H1 (cell line): ENCODE results near the gene CASP5. TPM values are rescaled to one million over a fixed set of nuclear protein-coding genes. Genes with fewer than 3 reads are reported as not detected.

Experiments used
- CTCF ChIA-PET: fragments of 300-600 bp; sonication (Branson Sonifier 250); formaldehyde crosslinking; loops from one replicate; lab custom pipeline; 2021; ENCODE audit not compliant: partially characterized antibody; lab: Charles Lee
- POLR2A ChIA-PET: fragments of 300-600 bp; sonication (Branson Sonifier 250); formaldehyde crosslinking; loops from one replicate; lab custom pipeline; 2021; ENCODE audit warnings: inconsistent platforms; ENCODE audit not compliant: partially characterized antibody; lab: Charles Lee
- DNase-seq, 2 experiments: peaks; one replicate each; pipeline versions ENCODE4 v3.0.0 to v3.0.0-alpha.2; 2010 to 2022; ENCODE audit warnings: low spot score in 2 of 2, low read depth in 1 of 2, mixed read lengths in 1 of 2
- FAIRE-seq: peaks from 2 replicates; lab custom pipeline; 2011; peaks lifted over from hg19 to GRCh38; lab: Jason Lieb, UNC
- H2AFZ ChIP-seq: 2 replicates; pipeline ENCODE4 v1.8.1; 2012; ENCODE audit warnings: low read length, inconsistent platforms
- H2AK5ac ChIP-seq: 2 replicates; pipeline ENCODE4 v1.6.1; 2013; ENCODE audit warnings: low read depth, low read length
- H2BK120ac ChIP-seq: replicated peaks from 2 replicates; pipeline ENCODE3; 2013; ENCODE audit warnings: low read depth, low read length, inconsistent platforms
- H2BK12ac ChIP-seq: 2 replicates; pipeline ENCODE4 v1.6.1; 2013; ENCODE audit warnings: low read depth, low read length
- H2BK15ac ChIP-seq: 2 replicates; pipeline ENCODE4 v1.6.1; 2013; ENCODE audit warnings: low read length
- H2BK20ac ChIP-seq: 2 replicates; pipeline ENCODE4 v1.6.1; 2013; ENCODE audit warnings: low read length
- H2BK5ac ChIP-seq: 2 replicates; pipeline ENCODE4 v1.6.1; 2013; ENCODE audit warnings: low read depth, low read length
- H3K14ac ChIP-seq: 2 replicates; pipeline ENCODE4 v1.6.1; 2013; ENCODE audit warnings: inconsistent platforms; ENCODE audit not compliant: insufficient read length
- H3K18ac ChIP-seq: 2 replicates; pipeline ENCODE4 v1.6.1; 2013; ENCODE audit warnings: low read length; ENCODE audit errors: extremely low read depth
- H3K23ac ChIP-seq: 2 replicates; pipeline ENCODE4 v1.6.1; 2013; ENCODE audit warnings: inconsistent platforms; ENCODE audit not compliant: insufficient read length
- H3K23me2 ChIP-seq: 2 replicates; pipeline ENCODE4 v1.6.1; 2013; ENCODE audit warnings: low read depth, low read length
- H3K27ac ChIP-seq: 2 replicates; pipeline ENCODE4 v1.6.1; 2011; ENCODE audit warnings: low read depth, low read length, inconsistent platforms
- H3K27me3 ChIP-seq, 4 experiments: replicated peaks in 1 of 4; 1 replicate in 1 of 4; 2 replicates in 3 of 4; pipeline versions ENCODE4 v1.6.1 to v1.8.1; 2011 to 2013; ENCODE audit warnings: low read length in 3 of 4, mild to moderate bottlenecking in 3 of 4, inconsistent platforms in 2 of 4, mixed read lengths in 2 of 4, moderate library complexity in 1 of 4; ENCODE audit not compliant: control insufficient read depth in 3 of 4, insufficient read depth in 3 of 4; ENCODE audit errors: extremely low read depth in 1 of 4
- H3K36me3 ChIP-seq, 4 experiments: 2 replicates each; pipeline versions ENCODE4 v1.6.1 to v1.8.1; 2011 to 2013; ENCODE audit warnings: mild to moderate bottlenecking in 4 of 4, low read length in 3 of 4, moderate library complexity in 2 of 4, control low read depth in 1 of 4, inconsistent platforms in 1 of 4; ENCODE audit not compliant: insufficient read depth in 4 of 4, control insufficient read depth in 2 of 4
- H3K4ac ChIP-seq: replicated peaks from 2 replicates; pipeline ENCODE3; 2013; ENCODE audit warnings: low read length, low read depth, mixed read lengths, inconsistent platforms; ENCODE audit not compliant: insufficient read length
- H3K4me1 ChIP-seq, 4 experiments: replicated peaks in 1 of 4; 1 replicate in 1 of 4; 2 replicates in 3 of 4; pipeline versions ENCODE4 v1.6.1 to v1.8.1; 2011 to 2013; ENCODE audit warnings: low read length in 3 of 4, inconsistent platforms in 2 of 4, mixed read lengths in 1 of 4; ENCODE audit not compliant: insufficient read depth in 4 of 4, control insufficient read depth in 3 of 4
- H3K4me2 ChIP-seq, 2 experiments: 2 replicates each; pipeline versions ENCODE4 v1.6.1 to v1.8.1; 2011 to 2013; ENCODE audit warnings: low read depth in 2 of 2, low read length in 2 of 2, control low read depth in 1 of 2, inconsistent platforms in 1 of 2, mild to moderate bottlenecking in 1 of 2; ENCODE audit not compliant: insufficient read depth in 1 of 2
- H3K4me3 ChIP-seq, 4 experiments: fragments of 200-600, 300-600 bp in 1 of 4; sonication (generic), shearing (Covaris generic), sonication (Bioruptor Twin) in 1 of 4; 2 replicates each; pipeline versions ENCODE4 v1.5.1 to v1.8.1; 2011 to 2016; ENCODE audit warnings: low read length in 4 of 4, low read depth in 3 of 4, control low read depth in 2 of 4, inconsistent platforms in 2 of 4, mild to moderate bottlenecking in 2 of 4, mixed read lengths in 1 of 4, moderate library complexity in 1 of 4; ENCODE audit not compliant: insufficient read depth in 2 of 4; ENCODE audit errors: extremely low read depth in 1 of 4
- H3K56ac ChIP-seq: replicated peaks from 2 replicates; pipeline ENCODE3; 2013; ENCODE audit warnings: low read depth, mild to moderate bottlenecking, mixed read lengths, low read length, inconsistent platforms; ENCODE audit not compliant: insufficient read length
- H3K79me1 ChIP-seq: 2 replicates; pipeline ENCODE4 v1.6.1; 2013; ENCODE audit warnings: low read depth, low read length, control low read depth
- H3K79me2 ChIP-seq, 2 experiments: 2 replicates each; pipeline versions ENCODE4 v1.6.1 to v1.8.1; 2012 to 2013; ENCODE audit warnings: low read length in 2 of 2, mild to moderate bottlenecking in 2 of 2, inconsistent platforms in 1 of 2; ENCODE audit not compliant: insufficient read depth in 2 of 2, control insufficient read depth in 1 of 2
- H3K9ac ChIP-seq, 4 experiments: replicated peaks in 1 of 4; 1 replicate in 1 of 4; 2 replicates in 3 of 4; pipeline versions ENCODE4 v1.6.1 to v1.8.1; 2011 to 2013; ENCODE audit warnings: low read depth in 3 of 4, low read length in 3 of 4, control low read depth in 2 of 4, mild to moderate bottlenecking in 2 of 4, moderate library complexity in 2 of 4, inconsistent platforms in 1 of 4; ENCODE audit errors: extremely low read depth in 1 of 4
- H3K9me3 ChIP-seq, 2 experiments: 2 replicates each; pipeline versions ENCODE4 v1.6.1 to v1.8.1; 2012 to 2013; ENCODE audit warnings: mild to moderate bottlenecking in 2 of 2, moderate library complexity in 2 of 2, control low read depth in 1 of 2, inconsistent platforms in 1 of 2, low read depth in 1 of 2, low read length in 1 of 2, mixed read lengths in 1 of 2; ENCODE audit not compliant: insufficient read depth in 2 of 2
- H4K20me1 ChIP-seq, 2 experiments: replicated peaks in 1 of 2; 2 replicates each; pipeline versions ENCODE3 to v1.8.1; 2011 to 2013; ENCODE audit warnings: inconsistent platforms in 2 of 2, low read length in 2 of 2, mild to moderate bottlenecking in 1 of 2; ENCODE audit not compliant: insufficient read depth in 2 of 2, control insufficient read depth in 1 of 2
- H4K5ac ChIP-seq: 2 replicates; pipeline ENCODE4 v1.6.1; 2013; ENCODE audit warnings: low read length, low read depth, mixed read lengths, inconsistent platforms; ENCODE audit not compliant: insufficient read length
- H4K8ac ChIP-seq: 2 replicates; pipeline ENCODE4 v1.8.0; 2013; ENCODE audit warnings: mild to moderate bottlenecking, moderate library complexity, low read length, inconsistent platforms; ENCODE audit not compliant: insufficient read depth; ENCODE audit errors: extremely low read depth
- H4K91ac ChIP-seq: replicated peaks from 2 replicates; pipeline ENCODE3; 2013; ENCODE audit warnings: low read length, mixed read lengths, inconsistent platforms; ENCODE audit not compliant: insufficient read length
- CHD1 ChIP-seq: IDR thresholded peaks from 2 replicates; pipeline ENCODE4 v1.6.1; 2012; ENCODE audit warnings: low read depth, low read length, improper control_type of control experiment
- NANOG ChIP-seq: IDR thresholded peaks from 2 replicates; pipeline ENCODE4 v1.6.1; 2011; ENCODE audit warnings: low read length, low read depth, mild to moderate bottlenecking, inconsistent platforms; ENCODE audit not compliant: insufficient read depth, poor library complexity, severe bottlenecking
- POLR2AphosphoS5 ChIP-seq: IDR thresholded peaks from 2 replicates; pipeline ENCODE4 v1.6.1; 2011; ENCODE audit warnings: low read depth, low read length
- SRF ChIP-seq: IDR thresholded peaks from 2 replicates; pipeline ENCODE4 v1.6.1; 2011; ENCODE audit warnings: mild to moderate bottlenecking, low read depth, low read length, moderate library complexity
- USF2 ChIP-seq: IDR thresholded peaks from 2 replicates; pipeline ENCODE4 v1.6.1; 2011; ENCODE audit warnings: low read length, improper control_type of control experiment
- WGBS, 2 experiments: shearing (Covaris generic) in 1 of 2; methylation state at CpG; one replicate each; pipeline versions ENCODE4 v1.1.6 to v1.1.7; 2013 to 2015; ENCODE audit warnings: low lambda C conversion rate in 2 of 2, mixed read lengths in 2 of 2, inconsistent platforms in 1 of 2, low coverage in 1 of 2, missing lambda C conversion rate in 1 of 2; ENCODE audit not compliant: insufficient replicate concordance in 2 of 2, insufficient coverage in 1 of 2, insufficient read length in 1 of 2; ENCODE audit errors: extremely low coverage in 1 of 2, missing lambda C conversion rate in 1 of 2; 5-methylcytosine and 5-hydroxymethylcytosine counted together
- polyA plus RNA-seq, 7 experiments: library from polyadenylated mRNA; depleted of rRNA in 3 of 7; stranded (reverse) in 5 of 7; unstranded in 2 of 7; fragments of >200 nt in 5 of 7; fragments of 200-250 nt in 2 of 7; gene quantifications; 1 replicate in 5 of 7; 2 replicates in 1 of 7; 4 replicates in 1 of 7; pipeline versions ENCODE4 v1.2.1 to v1.2.3, GENCODE V29; 2011 to 2013; ENCODE audit warnings: missing spikeins in 2 of 7, mixed read lengths in 2 of 7
- total RNA-seq: library from RNA; stranded (reverse); fragmentation: NEBNext Ultra II Directional; extraction: Animal tissue kit (Norgen Biotek cat#: 25700); gene quantifications from 2 replicates; pipeline ENCODE4 v1.2.1, GENCODE V29; 2021

The CASP5 gene
- total and polyA plus RNA-seq, 2 of the 8 experiments (the other 6 are each of a cell fraction or from before 2014, with no cell fraction given) = not detected

GRCh38 chr11:104962852-104963251 is 60.1 kb downstream of the CASP5 start:
- Histone ChIP-seq H2BK12ac (no peak overlapping the region), H2BK20ac (no peak overlapping the region), H3K9me3 (peaks cover 4 to 5% of the 10 kb centered on the region in 2 experiments; a peak in 3 of 4 replicates), H4K5ac (no peak overlapping the region), H3K4me3 (no peak overlapping the region), H4K8ac (no peak overlapping the region), H2AK5ac (no peak overlapping the region), H3K27me3 (no peaks in the 10 kb centered on the region), H4K91ac (no peak overlapping the region), H2BK15ac (no peak overlapping the region), H3K79me1 (no peaks in the 10 kb centered on the region), H3K18ac (no peak overlapping the region), H3K4ac (no peak overlapping the region), H3K4me2 (no peak overlapping the region), H3K23ac (no peak overlapping the region), H3K4me1 (no peaks in the 10 kb centered on the region), H3K23me2 (no peaks in the 10 kb centered on the region; the same call in 1 of the 2 replicates), H3K36me3 (peaks cover 0 to 2% (median 0%) of the 10 kb centered on the region in 4 experiments; a peak in 2 of 8 replicates), H3K9ac (no peak overlapping the region), H3K14ac (no peak overlapping the region), H3K56ac (no peak overlapping the region), H2BK120ac (no peak overlapping the region), H2AFZ (no peak overlapping the region), H4K20me1 (no peaks in the 10 kb centered on the region), H3K27ac (no peak overlapping the region), H3K79me2 (no peaks in the 10 kb centered on the region), H2BK5ac (no peak overlapping the region)
- ChIA-PET CTCF (interaction anchor here (0.9 kb wide), 1 partner anchor 17 kb away, joined by 3 read pairs; no protein-coding TSS in a partner anchor), POLR2A (no interaction called here)
- 84% methylated on average over 3 of the region's 3 CpGs; no CpG with 5 or more reads in 1 of the 2 experiments for WGBS, 2 experiments
- DNase-seq = no peak
- FAIRE-seq = no peak
- no peak for TF ChIP-seq NANOG
- no peak for TF ChIP-seq USF2
- no peak for TF ChIP-seq CHD1
- no peak for TF ChIP-seq SRF
- TF ChIP-seq POLR2AphosphoS5 = no peak
